Ectodermal cell (in vitro differentiated cells): ENCODE data around the gene EXO1.

Experiments used
- H3K27ac ChIP-seq: 2 replicates; pipeline ENCODE4 v1.7.0; 2013; ENCODE audit warnings: mild to moderate bottlenecking, low read depth, low read length; ENCODE audit not compliant: insufficient read depth, poor library complexity, severe bottlenecking
- H3K27me3 ChIP-seq: 2 replicates; pipeline ENCODE4 v1.7.0; 2013; ENCODE audit warnings: mild to moderate bottlenecking, low read length; ENCODE audit not compliant: insufficient read depth, control insufficient read depth, poor library complexity, severe bottlenecking
- H3K36me3 ChIP-seq: one replicate; pipeline ENCODE4 v1.7.0; 2013; ENCODE audit warnings: low read length; ENCODE audit not compliant: control insufficient read depth, insufficient read depth
- H3K4me1 ChIP-seq: one replicate; pipeline ENCODE4 v1.7.0; 2013; ENCODE audit warnings: low read length; ENCODE audit not compliant: control insufficient read depth, insufficient read depth
- H3K4me3 ChIP-seq: 2 replicates; pipeline ENCODE4 v1.7.0; 2013; ENCODE audit warnings: low read depth, low read length, control low read depth; ENCODE audit not compliant: insufficient read depth
- H3K9me3 ChIP-seq: 2 replicates; pipeline ENCODE4 v1.7.0; 2013; ENCODE audit warnings: mild to moderate bottlenecking, low read length, moderate library complexity; ENCODE audit not compliant: control insufficient read depth
- WGBS, 2 experiments: methylation state at CpG; one replicate each; pipeline ENCODE4 v1.1.7; 2013; ENCODE audit warnings: missing lambda C conversion rate in 2 of 2; 5-methylcytosine and 5-hydroxymethylcytosine counted together

EXO1 gene

GRCh38 chr1:241870746-241871430, 22.9 kb downstream of the EXO1 start:
- Histone ChIP-seq H3K27me3 (no peaks in the 10 kb centered on the region), H3K4me3 (no peak overlapping the region), H3K4me1 (no peaks in the 10 kb centered on the region), H3K27ac (no peak overlapping the region), H3K36me3 (peaks cover 12% of the 10 kb centered on the region), H3K9me3 (no peaks in the 10 kb centered on the region)
- 98 to 100% methylated on average over 2 to 3 of the region's 3 CpGs for WGBS, 2 experiments

GRCh38 chr1:241881440-241881839, 33.4 kb downstream of the EXO1 start:
- WGBS, 2 experiments: 97% methylated on average over 6 of the region's 6 CpGs
- peaks cover 14% of the 10 kb centered on the region for H3K36me3 ChIP-seq

GRCh38 chr1:241883159-241883558, 35.2 kb downstream of the EXO1 start:
- Histone ChIP-seq H3K27ac (no peak overlapping the region), H3K27me3 (no peaks in the 10 kb centered on the region), H3K9me3 (no peaks in the 10 kb centered on the region), H3K4me1 (no peaks in the 10 kb centered on the region), H3K36me3 (peaks cover 14% of the 10 kb centered on the region), H3K4me3 (no peak overlapping the region)
- WGBS, 2 experiments: 93% methylated on average over 1 of the region's 1 CpG; no CpG with 5 or more reads in 1 of the 2 experiments

More at GRCh38 chr1:241881440-241881839, 33.4 kb downstream of the EXO1 start:
- no peak overlapping the region for H3K4me3 ChIP-seq
- no peaks in the 10 kb centered on the region for H3K9me3 ChIP-seq
- no peaks in the 10 kb centered on the region for H3K4me1 ChIP-seq
- H3K27ac ChIP-seq: no peak overlapping the region
- no peaks in the 10 kb centered on the region for H3K27me3 ChIP-seq

GRCh38 chr1:241888232-241888631, 40.2 kb downstream of the EXO1 start:
- no peaks in the 10 kb centered on the region for H3K27me3 ChIP-seq
- peaks cover 1% of the 10 kb centered on the region for H3K36me3 ChIP-seq
- H3K4me3 ChIP-seq: no peak overlapping the region
- no peaks in the 10 kb centered on the region for H3K9me3 ChIP-seq
- whole genome bisulfite sequencing, 2 experiments: 95 to 97% methylated on average over 4 of the region's 4 CpGs
- no peaks in the 10 kb centered on the region for H3K4me1 ChIP-seq
- no peak overlapping the region for H3K27ac ChIP-seq

- H3K4me3 ChIP-seq: no peak overlapping the region
Measured at GRCh38 chr1:241891296-241891695, 43.3 kb downstream of the EXO1 start.

GRCh38 chr1:241894016-241894415, 46.0 kb downstream of the EXO1 start:
- no peaks in the 10 kb centered on the region for H3K27me3 ChIP-seq
- 75 to 79% methylated on average over 3 of the region's 3 CpGs for WGBS, 2 experiments
- H3K4me1 ChIP-seq: no peaks in the 10 kb centered on the region
- no peak overlapping the region for H3K4me3 ChIP-seq
- H3K36me3 ChIP-seq: no peaks in the 10 kb centered on the region
- H3K9me3 ChIP-seq: no peaks in the 10 kb centered on the region
- H3K27ac ChIP-seq: no peak overlapping the region

More at GRCh38 chr1:241891296-241891695, 43.3 kb downstream of the EXO1 start:
- WGBS, 2 experiments: 99% methylated on average over 2 to 3 of the region's 3 CpGs
- Histone ChIP-seq H3K9me3 (no peaks in the 10 kb centered on the region), H3K36me3 (no peaks in the 10 kb centered on the region), H3K4me1 (no peaks in the 10 kb centered on the region), H3K27me3 (no peaks in the 10 kb centered on the region), H3K27ac (no peak overlapping the region)

- Histone ChIP-seq H3K27ac (no peak overlapping the region), H3K27me3 (no peaks in the 10 kb centered on the region), H3K4me3 (no peak overlapping the region), H3K9me3 (no peaks in the 10 kb centered on the region), H3K36me3 (no peaks in the 10 kb centered on the region), H3K4me1 (no peaks in the 10 kb centered on the region)
- 94 to 100% methylated on average over 2 of the region's 2 CpGs for WGBS, 2 experiments
Measured at GRCh38 chr1:241895013-241895412, 47.0 kb downstream of the EXO1 start.

GRCh38 chr1:241896670-241896962, 48.6 kb downstream of the EXO1 start:
- Histone ChIP-seq H3K36me3 (peaks cover 2% of the 10 kb centered on the region), H3K4me3 (no peak overlapping the region), H3K27me3 (no peaks in the 10 kb centered on the region), H3K27ac (no peak overlapping the region), H3K4me1 (no peaks in the 10 kb centered on the region), H3K9me3 (no peaks in the 10 kb centered on the region)

GRCh38 chr1:241899210-241899609, 51.2 kb downstream of the EXO1 start:
- WGBS, 2 experiments: 91 to 95% methylated on average over 5 of the region's 5 CpGs

GRCh38 chr1:241900381-241900780, 52.4 kb downstream of the EXO1 start:
- Histone ChIP-seq H3K27me3 (no peaks in the 10 kb centered on the region), H3K36me3 (peaks cover 2% of the 10 kb centered on the region), H3K4me3 (no peak overlapping the region), H3K27ac (no peak overlapping the region), H3K4me1 (no peaks in the 10 kb centered on the region), H3K9me3 (no peaks in the 10 kb centered on the region)

More at GRCh38 chr1:241899210-241899609, 51.2 kb downstream of the EXO1 start:
- Histone ChIP-seq H3K9me3 (no peaks in the 10 kb centered on the region), H3K27ac (no peak overlapping the region), H3K4me3 (no peak overlapping the region), H3K27me3 (no peaks in the 10 kb centered on the region), H3K36me3 (peaks cover 2% of the 10 kb centered on the region), H3K4me1 (no peaks in the 10 kb centered on the region)
